ENCODE data around the gene C19orf81. TPM values are rescaled to one million over a fixed set of nuclear protein-coding genes. Genes with fewer than 3 reads are reported as not detected.

Gene C19orf81
- total and polyA plus RNA-seq, 7 donors = 0.50 to 1.8 (median 1.0) TPM; not detected in 3

DNA sequence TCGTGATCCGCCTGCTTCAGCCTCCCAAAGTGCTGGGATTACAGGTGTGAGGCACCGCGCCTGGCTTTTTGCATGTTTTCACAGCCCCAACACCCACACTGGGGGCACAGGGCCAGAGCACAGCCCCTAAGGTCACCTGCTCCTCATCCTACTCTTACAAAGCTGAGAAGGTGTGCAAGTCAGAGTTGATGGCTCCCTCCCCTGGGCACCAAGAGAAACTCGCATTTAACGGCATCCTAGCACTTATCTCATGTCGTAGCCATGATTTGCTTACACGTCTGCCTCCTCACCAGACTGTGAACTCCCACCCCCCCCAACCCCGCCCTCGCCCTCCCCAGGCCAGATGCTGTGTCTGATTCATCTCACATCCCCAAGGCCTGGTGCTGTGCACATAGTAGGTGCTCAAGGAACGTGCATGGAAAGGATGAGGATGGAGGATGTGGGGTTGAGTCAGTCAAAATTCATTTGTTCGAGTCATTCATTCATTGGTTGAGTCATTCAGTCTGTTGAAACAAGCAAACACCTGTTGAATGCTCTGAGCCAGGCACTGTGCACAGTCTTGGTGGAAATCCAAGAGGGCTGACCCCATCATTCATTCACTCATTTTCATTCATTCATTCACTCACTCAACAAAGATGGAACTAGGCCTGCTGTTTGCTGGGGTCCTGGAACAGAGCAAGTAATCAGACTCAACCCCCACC lies 59.1 kb downstream of the C19orf81 start:
- ATAC-seq = no peak
- H3K4me3 ChIP-seq = no peak overlapping the region
- H3K27ac ChIP-seq = no peak overlapping the region

More for the DNA sequence above, 59.1 kb downstream of the C19orf81 start:
- Histone ChIP-seq H3K9me3 (no peaks in the 10 kb centered on the region), H3K36me3 (ENCODE audit: insufficient read depth in 1 of 2, low read depth in 1 of 2) (no peaks in the 10 kb centered on the region), H3K27me3 (ENCODE audit: insufficient read depth in 3 of 3, low read length in 2 of 3) (peaks cover 0 to 16% (median 3%) of the 10 kb centered on the region in 3 donors), H3K4me1 (no peaks in the 10 kb centered on the region)
- 66 to 72% (median 68%) methylated on average over 12 of the region's 12 CpGs for WGBS, 3 donors
- DNase-seq = peak in 1 of 2 donors; percentile 30
- TF ChIP-seq, protein P1, sequence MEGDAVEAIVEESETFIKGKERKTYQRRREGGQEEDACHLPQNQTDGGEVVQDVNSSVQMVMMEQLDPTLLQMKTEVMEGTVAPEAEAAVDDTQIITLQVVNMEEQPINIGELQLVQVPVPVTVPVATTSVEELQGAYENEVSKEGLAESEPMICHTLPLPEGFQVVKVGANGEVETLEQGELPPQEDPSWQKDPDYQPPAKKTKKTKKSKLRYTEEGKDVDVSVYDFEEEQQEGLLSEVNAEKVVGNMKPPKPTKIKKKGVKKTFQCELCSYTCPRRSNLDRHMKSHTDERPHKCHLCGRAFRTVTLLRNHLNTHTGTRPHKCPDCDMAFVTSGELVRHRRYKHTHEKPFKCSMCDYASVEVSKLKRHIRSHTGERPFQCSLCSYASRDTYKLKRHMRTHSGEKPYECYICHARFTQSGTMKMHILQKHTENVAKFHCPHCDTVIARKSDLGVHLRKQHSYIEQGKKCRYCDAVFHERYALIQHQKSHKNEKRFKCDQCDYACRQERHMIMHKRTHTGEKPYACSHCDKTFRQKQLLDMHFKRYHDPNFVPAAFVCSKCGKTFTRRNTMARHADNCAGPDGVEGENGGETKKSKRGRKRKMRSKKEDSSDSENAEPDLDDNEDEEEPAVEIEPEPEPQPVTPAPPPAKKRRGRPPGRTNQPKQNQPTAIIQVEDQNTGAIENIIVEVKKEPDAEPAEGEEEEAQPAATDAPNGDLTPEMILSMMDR (IDR thresholded peaks at IDR 0.05) = no peak
- intact Hi-C loops (cut with DNase I) = no loop called here

Other genes starting within 250 kb of the C19orf81 start
- under 1 TPM in 3 of 4 donors, not detected in 1; 0.11 to 0.44 (median 0.25) TPM for gene SPIB, start 230.5 kb upstream of the C19orf81 start, total RNA-seq
- gene SPIB, start 230.5 kb upstream of the C19orf81 start, polyA plus RNA-seq = under 1 TPM in 2 of 3 donors, not detected in 1; 0.05 to 0.07 TPM
- gene MYBPC2, start 216.6 kb upstream of the C19orf81 start, total RNA-seq = 1,000 to 10,000 TPM in 3 of 4 donors, 100 to 1,000 TPM in 1; 699 to 1,898 (median 1,482) TPM
- gene MYBPC2, start 216.6 kb upstream of the C19orf81 start, polyA plus RNA-seq = 1,000 to 10,000 TPM in 1 of 3 donors, 100 to 1,000 TPM in 1, 10 to 100 TPM in 1; 65.8 to 1,123 (median 804) TPM
- gene EMC10, start 172.9 kb upstream of the C19orf81 start, total RNA-seq = 10 to 100 TPM; 32.6 to 47.5 (median 43.3) TPM
- gene EMC10, start 172.9 kb upstream of the C19orf81 start, polyA plus RNA-seq = 10 to 100 TPM; 33.1 to 37.6 (median 34.2) TPM
- gene GARIN5A, start 172.6 kb upstream of the C19orf81 start, total RNA-seq = 1 to 10 TPM; 1.2 to 5.3 (median 4.7) TPM
- 1 to 10 TPM; 1.3 to 2.7 (median 1.3) TPM for gene GARIN5A, start 172.6 kb upstream of the C19orf81 start, polyA plus RNA-seq
- gene JOSD2, start 138.3 kb upstream of the C19orf81 start, total RNA-seq = 10 to 100 TPM; 28.5 to 41.0 (median 37.4) TPM
- gene JOSD2, start 138.3 kb upstream of the C19orf81 start, polyA plus RNA-seq = 10 to 100 TPM; 51.9 to 87.2 (median 86.2) TPM
- not detected for gene ASPDH, start 135.5 kb upstream of the C19orf81 start, total RNA-seq
- not detected for gene ASPDH, start 135.5 kb upstream of the C19orf81 start, polyA plus RNA-seq
- gene LRRC4B, start 81.0 kb upstream of the C19orf81 start, total RNA-seq = 1 to 10 TPM in 1 of 4 donors, under 1 TPM in 3; 0.19 to 1.0 (median 0.31) TPM
- gene LRRC4B, start 81.0 kb upstream of the C19orf81 start, polyA plus RNA-seq = under 1 TPM; 0.04 to 0.47 (median 0.32) TPM
- under 1 TPM in 1 of 4 donors, not detected in 3; 0.26 TPM for gene SYT3, start 9.6 kb upstream of the C19orf81 start, total RNA-seq
- gene SYT3, start 9.6 kb upstream of the C19orf81 start, polyA plus RNA-seq = under 1 TPM in 2 of 3 donors, not detected in 1; 0.07 to 0.12 TPM
- 1 to 10 TPM in 1 of 4 donors, under 1 TPM in 2, not detected in 1; 0.39 to 1.3 (median 0.83) TPM for gene SHANK1, start 70.4 kb downstream of the C19orf81 start, total RNA-seq
- under 1 TPM in 2 of 3 donors, not detected in 1; 0.14 to 0.16 TPM for gene SHANK1, start 70.4 kb downstream of the C19orf81 start, polyA plus RNA-seq
- 1 to 10 TPM; 1.6 to 4.5 (median 1.8) TPM for gene CLEC11A, start 73.9 kb downstream of the C19orf81 start, total RNA-seq
- gene CLEC11A, start 73.9 kb downstream of the C19orf81 start, polyA plus RNA-seq = 1 to 10 TPM in 1 of 3 donors, under 1 TPM in 2; 0.83 to 4.0 (median 0.83) TPM
- not detected for gene GPR32, start 121.0 kb downstream of the C19orf81 start, total RNA-seq
- not detected for gene GPR32, start 121.0 kb downstream of the C19orf81 start, polyA plus RNA-seq
- not detected for gene ACP4, start 141.0 kb downstream of the C19orf81 start, total RNA-seq
- gene ACP4, start 141.0 kb downstream of the C19orf81 start, polyA plus RNA-seq = not detected
- under 1 TPM in 2 of 4 donors, not detected in 2; 0.32 to 0.34 TPM for gene KLK1, start 174.3 kb downstream of the C19orf81 start, total RNA-seq
- under 1 TPM in 2 of 3 donors, not detected in 1; 0.08 to 0.48 TPM for gene KLK1, start 174.3 kb downstream of the C19orf81 start, polyA plus RNA-seq
- gene KLK15, start 184.1 kb downstream of the C19orf81 start, total RNA-seq = not detected
- gene KLK15, start 184.1 kb downstream of the C19orf81 start, polyA plus RNA-seq = not detected
- not detected for gene KLK3, start 205.5 kb downstream of the C19orf81 start, total RNA-seq
- not detected for gene KLK3, start 205.5 kb downstream of the C19orf81 start, polyA plus RNA-seq
- not detected for gene KLK2, start 224.0 kb downstream of the C19orf81 start, total RNA-seq
- gene KLK2, start 224.0 kb downstream of the C19orf81 start, polyA plus RNA-seq = not detected